ENCODE measurements around the gene MTFMT.

MTFMT gene

DNA sequence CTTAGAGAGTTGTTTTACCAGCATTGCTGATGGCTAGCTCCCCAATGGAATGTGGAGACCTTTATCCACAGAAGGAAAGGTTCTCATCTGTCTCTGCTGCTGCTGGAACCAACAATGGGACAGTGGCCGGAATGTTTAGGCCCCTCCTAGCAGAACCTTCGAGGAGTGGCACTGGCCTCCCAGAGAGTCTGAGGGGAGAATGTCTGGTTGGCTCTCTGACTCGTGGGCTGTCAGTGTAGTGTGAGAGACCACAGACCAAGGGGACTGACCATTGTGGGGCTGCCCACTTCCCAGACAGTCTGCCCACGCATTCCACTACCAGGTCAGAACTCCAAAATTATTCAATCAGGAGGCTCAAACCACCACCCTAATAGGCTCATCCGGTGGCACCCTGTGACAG is 33.3 kb upstream of the MTFMT start:
- Histone ChIP-seq H3K36me3 (ENCODE audit: control insufficient read depth, insufficient read depth, low read length) (no peaks in the 10 kb centered on the region), H3K27me3 (replicated peaks; ENCODE audit: control insufficient read depth, insufficient read depth, low read length) (peaks cover 1% of the 10 kb centered on the region; the same call in 1 of the 2 replicates), H3K4me3 (replicated peaks; ENCODE audit: low read depth, low read length) (no peak overlapping the region)
- no peak for DNase-seq (ENCODE audit: extremely low read depth, insufficient read length)
- TF ChIP-seq, protein P1, sequence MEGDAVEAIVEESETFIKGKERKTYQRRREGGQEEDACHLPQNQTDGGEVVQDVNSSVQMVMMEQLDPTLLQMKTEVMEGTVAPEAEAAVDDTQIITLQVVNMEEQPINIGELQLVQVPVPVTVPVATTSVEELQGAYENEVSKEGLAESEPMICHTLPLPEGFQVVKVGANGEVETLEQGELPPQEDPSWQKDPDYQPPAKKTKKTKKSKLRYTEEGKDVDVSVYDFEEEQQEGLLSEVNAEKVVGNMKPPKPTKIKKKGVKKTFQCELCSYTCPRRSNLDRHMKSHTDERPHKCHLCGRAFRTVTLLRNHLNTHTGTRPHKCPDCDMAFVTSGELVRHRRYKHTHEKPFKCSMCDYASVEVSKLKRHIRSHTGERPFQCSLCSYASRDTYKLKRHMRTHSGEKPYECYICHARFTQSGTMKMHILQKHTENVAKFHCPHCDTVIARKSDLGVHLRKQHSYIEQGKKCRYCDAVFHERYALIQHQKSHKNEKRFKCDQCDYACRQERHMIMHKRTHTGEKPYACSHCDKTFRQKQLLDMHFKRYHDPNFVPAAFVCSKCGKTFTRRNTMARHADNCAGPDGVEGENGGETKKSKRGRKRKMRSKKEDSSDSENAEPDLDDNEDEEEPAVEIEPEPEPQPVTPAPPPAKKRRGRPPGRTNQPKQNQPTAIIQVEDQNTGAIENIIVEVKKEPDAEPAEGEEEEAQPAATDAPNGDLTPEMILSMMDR (IDR thresholded peaks at IDR 0.05; ENCODE audit: insufficient read depth, low read length, poor library complexity, severe bottlenecking): no peak

DNA sequence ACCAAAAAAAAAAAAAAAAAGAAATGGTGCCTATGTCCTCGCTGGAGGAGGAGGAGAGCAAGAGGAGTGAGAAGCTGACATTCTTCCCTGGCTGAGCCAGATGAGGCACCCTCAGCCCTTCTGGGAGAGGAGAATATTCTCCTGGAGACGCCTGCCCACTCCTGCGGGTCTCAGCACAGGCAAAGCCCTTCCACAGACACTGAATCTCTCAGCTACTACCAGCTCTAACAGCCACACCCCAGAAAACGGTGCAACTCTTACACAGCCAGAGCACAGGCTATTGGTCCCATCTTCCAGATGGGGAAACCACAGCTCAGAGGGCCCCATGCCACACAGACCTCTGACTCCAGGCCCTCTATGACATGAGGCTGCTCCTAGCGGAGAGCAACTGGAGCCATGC is 32.6 kb upstream of the MTFMT start:
- TF ChIP-seq, protein P1 (IDR thresholded peaks at IDR 0.05; ENCODE audit: insufficient read depth, low read length, poor library complexity, severe bottlenecking): no peak
- Histone ChIP-seq H3K4me3 (replicated peaks; ENCODE audit: low read depth, low read length) (no peak overlapping the region), H3K36me3 (ENCODE audit: control insufficient read depth, insufficient read depth, low read length) (no peaks in the 10 kb centered on the region), H3K27me3 (replicated peaks; ENCODE audit: control insufficient read depth, insufficient read depth, low read length) (no peaks in the 10 kb centered on the region; the same call in 1 of the 2 replicates)
- no peak for DNase-seq (ENCODE audit: extremely low read depth, insufficient read length)

DNA sequence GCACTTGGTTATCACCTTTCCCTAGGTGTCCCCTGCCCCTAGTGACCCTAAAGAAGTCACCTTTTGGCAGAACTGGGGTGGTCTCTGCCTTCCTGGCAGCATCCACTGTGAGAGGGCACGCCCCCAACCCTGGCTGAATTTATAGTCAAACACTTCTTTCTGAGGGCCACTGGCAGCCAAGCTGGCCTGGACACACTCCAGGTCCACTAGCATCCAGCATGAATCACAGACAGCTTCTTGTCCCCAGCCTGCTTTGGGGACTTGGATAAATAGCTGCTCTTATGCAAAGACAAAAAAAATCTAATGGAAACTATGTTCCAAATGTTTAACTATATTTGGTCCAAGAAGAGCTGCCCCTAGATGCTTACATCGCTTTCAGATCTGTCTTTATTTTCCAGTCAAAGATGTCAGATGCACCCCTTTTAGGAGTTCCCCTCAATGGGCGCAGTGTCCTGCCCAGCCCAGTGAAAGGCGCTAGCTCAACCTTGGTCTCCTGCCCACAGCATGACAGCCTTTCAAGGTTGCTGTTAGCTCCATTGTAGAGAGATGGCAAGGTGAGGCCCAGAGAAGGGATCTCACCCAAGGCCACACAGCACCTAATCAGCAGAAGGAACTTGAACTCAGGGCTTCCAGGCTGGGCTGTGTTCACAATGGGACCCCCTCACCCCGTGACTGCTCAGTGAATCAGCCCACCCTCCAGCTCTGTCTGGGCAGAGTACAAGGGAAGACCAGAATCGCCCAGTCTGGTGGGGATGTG is 31.4 kb upstream of the MTFMT start:
- Histone ChIP-seq H3K4me3 (replicated peaks; ENCODE audit: low read depth, low read length) (no peak overlapping the region), H3K27me3 (replicated peaks; ENCODE audit: control insufficient read depth, insufficient read depth, low read length) (no peaks in the 10 kb centered on the region), H3K36me3 (ENCODE audit: control insufficient read depth, insufficient read depth, low read length) (no peaks in the 10 kb centered on the region)
- DNase-seq (ENCODE audit: extremely low read depth, insufficient read length): no peak
- TF ChIP-seq, protein P1 (IDR thresholded peaks at IDR 0.05; ENCODE audit: insufficient read depth, low read length, poor library complexity, severe bottlenecking): no peak

DNA sequence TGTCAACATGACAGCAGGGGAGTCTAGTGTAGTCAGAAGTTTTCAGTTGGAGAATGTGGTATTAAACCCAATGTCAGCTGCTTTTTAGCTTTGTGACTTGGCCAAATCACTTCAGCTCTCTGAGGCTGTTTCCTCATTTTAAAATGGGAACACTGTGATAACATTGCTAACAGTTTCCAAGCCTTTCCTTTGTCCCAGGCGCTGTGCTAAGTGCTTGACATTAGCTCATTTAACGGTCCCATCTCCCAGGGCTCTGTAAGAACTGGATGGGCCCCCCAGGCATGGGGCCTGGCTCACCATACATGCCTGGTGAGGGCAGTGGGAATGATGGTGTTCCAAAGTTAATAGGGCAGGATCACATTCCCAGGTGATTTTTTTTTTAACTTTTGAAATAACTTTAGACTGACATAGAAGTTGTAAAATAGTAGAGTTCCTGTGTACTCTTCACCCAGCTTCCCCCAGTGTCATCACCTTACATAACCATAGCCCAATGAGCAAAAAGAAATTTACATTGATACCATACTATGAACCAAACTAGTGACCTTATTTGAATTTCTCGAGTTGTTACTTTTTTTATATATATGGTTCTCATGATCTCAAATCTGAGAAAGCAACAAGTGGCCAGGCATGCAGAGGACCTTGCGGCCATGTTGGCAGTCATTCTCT is 30.6 kb upstream of the MTFMT start:
- TF ChIP-seq, protein P1 (IDR thresholded peaks at IDR 0.05; ENCODE audit: insufficient read depth, low read length, poor library complexity, severe bottlenecking): no peak
- DNase-seq (ENCODE audit: extremely low read depth, insufficient read length): no peak
- no peak overlapping the region for H3K4me3 ChIP-seq (replicated peaks; ENCODE audit: low read depth, low read length)
- H3K27me3 ChIP-seq (replicated peaks; ENCODE audit: control insufficient read depth, insufficient read depth, low read length): no peaks in the 10 kb centered on the region
- H3K36me3 ChIP-seq (ENCODE audit: control insufficient read depth, insufficient read depth, low read length): no peaks in the 10 kb centered on the region

DNA sequence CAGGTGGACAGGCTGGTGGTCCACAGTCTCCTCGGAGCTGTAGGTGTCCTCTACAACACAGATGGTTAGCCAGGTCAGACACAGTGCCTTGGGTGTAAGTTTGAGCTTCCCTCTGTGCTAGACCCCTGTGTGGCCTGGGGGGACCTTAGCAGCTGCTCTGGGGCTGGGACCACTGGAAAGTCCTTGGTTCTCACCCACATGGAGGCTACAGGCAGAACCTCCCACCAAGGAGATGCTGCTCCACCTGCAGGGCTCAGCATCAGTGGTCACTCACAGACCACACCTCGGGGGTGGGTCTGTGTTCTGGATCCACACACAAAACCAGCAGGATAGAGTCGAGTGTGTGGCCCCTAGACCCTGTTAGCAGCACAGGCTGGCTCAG is 29.9 kb upstream of the MTFMT start:
- no peak overlapping the region for H3K4me3 ChIP-seq (replicated peaks; ENCODE audit: low read depth, low read length)
- H3K36me3 ChIP-seq (ENCODE audit: control insufficient read depth, insufficient read depth, low read length): no peaks in the 10 kb centered on the region
- DNase-seq (ENCODE audit: extremely low read depth, insufficient read length): no peak
- no peaks in the 10 kb centered on the region for H3K27me3 ChIP-seq (replicated peaks; ENCODE audit: control insufficient read depth, insufficient read depth, low read length)
- TF ChIP-seq, protein P1 (IDR thresholded peaks at IDR 0.05; ENCODE audit: insufficient read depth, low read length, poor library complexity, severe bottlenecking): no peak
